GM21526 (cell line): ENCODE data around the gene CARD9.
"Not testable (repeated sequence)": the region's sequence is repeated elsewhere in the genome, so short reads cannot be mapped to it uniquely, and the experiment has no call there.

ENCODE experiments used
- ATAC-seq: cut with Tn5 transposase; IDR thresholded peaks from one replicate; pipeline ENCODE4 v1.9.1; 2021; ENCODE audit warnings: moderate library complexity; ENCODE audit not compliant: unreplicated experiment, low FRiP score

Gene CARD9

GRCh38 chr9:136326061-136326760 is 47.3 kb downstream of the CARD9 start:
- ATAC-seq = no peak

GRCh38 chr9:136325358-136325757 is 48.1 kb downstream of the CARD9 start:
- no peak for ATAC-seq

GRCh38 chr9:136324501-136325300 is 48.8 kb downstream of the CARD9 start:
- no peak for ATAC-seq

GRCh38 chr9:136323371-136323789 is 50.1 kb downstream of the CARD9 start:
- ATAC-seq = no peak

- no peak for ATAC-seq
These were observed 50.6 kb downstream of the CARD9 start for GRCh38 chr9:136322756-136323330.

GRCh38 chr9:136321561-136321960 is 51.9 kb downstream of the CARD9 start:
- no peak for ATAC-seq

GRCh38 chr9:136320972-136321371 is 52.5 kb downstream of the CARD9 start:
- ATAC-seq = not testable (repeated sequence)

- ATAC-seq = not testable (repeated sequence)
These were observed 53.5 kb downstream of the CARD9 start for GRCh38 chr9:136319955-136320354.

- not testable (repeated sequence) for ATAC-seq
These were observed 54.2 kb downstream of the CARD9 start for GRCh38 chr9:136319244-136319643.

- ATAC-seq = no peak
These were observed 54.7 kb downstream of the CARD9 start for GRCh38 chr9:136318776-136319241.

GRCh38 chr9:136318111-136318775 is 55.2 kb downstream of the CARD9 start:
- no peak for ATAC-seq

- ATAC-seq = no peak
These were observed 55.8 kb downstream of the CARD9 start for GRCh38 chr9:136317695-136318094.

GRCh38 chr9:136316896-136317676 is 56.4 kb downstream of the CARD9 start:
- no peak for ATAC-seq

GRCh38 chr9:136316271-136316751 is 57.2 kb downstream of the CARD9 start:
- ATAC-seq = no peak

- no peak for ATAC-seq
These were observed 58.5 kb downstream of the CARD9 start for GRCh38 chr9:136314944-136315343.

GRCh38 chr9:136314056-136314416 is 59.4 kb downstream of the CARD9 start:
- no peak for ATAC-seq
